Fibroblast of lung (primary cell): ENCODE results near the gene MRPS18A. TPM values are rescaled to one million over a fixed set of nuclear protein-coding genes. Genes with fewer than 3 reads are reported as not detected.

ENCODE experiments used
- DNase-seq, 2 donors: peaks; one replicate each; pipeline versions ENCODE4 v3.0.0 to v3.0.0-alpha.2; 2010; ENCODE audit warnings: low read depth in 2 of 2
- H2AFZ ChIP-seq: 2 replicates; pipeline ENCODE4 v1.5.1; 2012; ENCODE audit warnings: low read length, control low read depth, inconsistent platforms
- H3K27ac ChIP-seq: 2 replicates; pipeline ENCODE4 v1.5.1; 2011; ENCODE audit warnings: low read length, control low read depth; ENCODE audit not compliant: insufficient read depth
- H3K27me3 ChIP-seq: 2 replicates; pipeline ENCODE4 v1.5.1; 2011; ENCODE audit warnings: mild to moderate bottlenecking, low read length; ENCODE audit not compliant: control insufficient read depth, insufficient read depth
- H3K36me3 ChIP-seq: 2 replicates; pipeline ENCODE4 v1.5.1; 2011; ENCODE audit warnings: low read length; ENCODE audit not compliant: control insufficient read depth, insufficient read depth
- H3K4me1 ChIP-seq: 2 replicates; pipeline ENCODE4 v1.5.1; 2011; ENCODE audit warnings: low read length; ENCODE audit not compliant: control insufficient read depth, insufficient read depth; ENCODE audit errors: extremely low read depth
- H3K4me2 ChIP-seq: 2 replicates; pipeline ENCODE4 v1.5.1; 2011; ENCODE audit warnings: low read length, control low read depth; ENCODE audit not compliant: insufficient read depth; ENCODE audit errors: extremely low read depth
- H3K4me3 ChIP-seq, 4 experiments: fragments of 200-600 bp in 1 of 4; sonication (generic) in 1 of 4; replicated peaks in 1 of 4; 2 replicates each; pipeline ENCODE4 v1.5.1; 2011 to 2016; ENCODE audit warnings: low read length in 4 of 4, low read depth in 3 of 4, mild to moderate bottlenecking in 3 of 4, control low read depth in 2 of 4, inconsistent platforms in 1 of 4, mixed read lengths in 1 of 4; ENCODE audit not compliant: insufficient read depth in 1 of 4; ENCODE audit errors: control extremely low read depth in 1 of 4
- H3K79me2 ChIP-seq: 2 replicates; pipeline ENCODE4 v1.5.1; 2012; ENCODE audit warnings: mild to moderate bottlenecking, low read length, inconsistent platforms; ENCODE audit not compliant: control insufficient read depth, insufficient read depth
- H3K9ac ChIP-seq: 2 replicates; pipeline ENCODE4 v1.5.1; 2011; ENCODE audit warnings: mild to moderate bottlenecking, low read length, control low read depth; ENCODE audit not compliant: insufficient read depth
- H3K9me3 ChIP-seq: 2 replicates; pipeline ENCODE4 v1.5.1; 2012; ENCODE audit warnings: low read depth, low read length; ENCODE audit not compliant: control insufficient read depth, insufficient read depth
- H4K20me1 ChIP-seq: 2 replicates; pipeline ENCODE4 v1.5.1; 2011; ENCODE audit warnings: low read length; ENCODE audit not compliant: control insufficient read depth, insufficient read depth; ENCODE audit errors: extremely low read depth
- EZH2 ChIP-seq: IDR thresholded peaks from 2 replicates; pipeline ENCODE4 v1.5.1; 2012; ENCODE audit warnings: low read length, control low read depth, mild to moderate bottlenecking; ENCODE audit errors: missing control alignments
- polyA plus RNA-seq, 2 donors: library from polyadenylated mRNA; depleted of rRNA in 1 of 2; stranded (reverse) in 1 of 2; unstranded in 1 of 2; fragments of >200 nt; gene quantifications; 2 replicates each; pipeline ENCODE4 v1.2.1, GENCODE V29; 2011 to 2012; ENCODE audit warnings: missing spikeins in 1 of 2
- total RNA-seq: library from RNA; depleted of rRNA; stranded (reverse); fragments of >200 nt; gene quantifications from 2 replicates; pipeline ENCODE4 v1.2.1, GENCODE V29; 2014
- TF ChIP-seq, protein P1 (sequence below), 2 donors: IDR thresholded peaks in 1 of 2; conservative IDR thresholded peaks in 1 of 2; 1 replicate in 1 of 2; 2 replicates in 1 of 2; pipeline ENCODE4 v1.5.1; 2011 to 2012; ENCODE audit warnings: low read length in 2 of 2, control low read depth in 1 of 2, inconsistent platforms in 1 of 2, low read depth in 1 of 2, mild to moderate bottlenecking in 1 of 2

The MRPS18A gene
- total and polyA plus RNA-seq, 2 donors (not counting 1 experiment from before 2014, with no cell fraction given), result 31.8 to 42.1 TPM

DNA sequence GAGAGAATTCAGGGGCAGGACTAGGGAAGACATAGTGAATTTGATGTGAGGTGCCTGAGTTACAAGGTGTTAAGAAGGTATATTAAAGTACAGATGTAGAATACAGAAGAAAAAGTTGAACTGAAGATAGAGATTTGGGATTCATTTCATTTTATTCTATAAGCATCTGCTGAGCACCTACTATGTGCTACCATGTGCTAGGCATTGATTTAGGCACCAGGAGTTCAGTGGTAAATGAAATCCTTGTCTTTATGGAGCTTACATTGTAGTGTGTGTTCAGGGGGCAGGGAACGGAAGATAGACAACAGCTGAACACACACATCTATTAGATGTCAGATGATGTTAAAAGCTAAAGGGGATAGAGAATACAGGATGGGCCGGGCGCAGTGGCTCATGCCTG lies 40.0 kb downstream of the MRPS18A start:
- Histone ChIP-seq H3K79me2 (no peaks in the 10 kb centered on the region), H2AFZ (no peak overlapping the region), H3K27ac (no peak overlapping the region), H4K20me1 (no peaks in the 10 kb centered on the region), H3K36me3 (no peaks in the 10 kb centered on the region), H3K4me2 (no peak overlapping the region), H3K27me3 (no peaks in the 10 kb centered on the region), H3K9ac (no peak overlapping the region), H3K9me3 (no peaks in the 10 kb centered on the region), H3K4me1 (no peaks in the 10 kb centered on the region), H3K4me3 (no peak overlapping the region)
- no peak for DNase-seq
- TF ChIP-seq, protein P1, sequence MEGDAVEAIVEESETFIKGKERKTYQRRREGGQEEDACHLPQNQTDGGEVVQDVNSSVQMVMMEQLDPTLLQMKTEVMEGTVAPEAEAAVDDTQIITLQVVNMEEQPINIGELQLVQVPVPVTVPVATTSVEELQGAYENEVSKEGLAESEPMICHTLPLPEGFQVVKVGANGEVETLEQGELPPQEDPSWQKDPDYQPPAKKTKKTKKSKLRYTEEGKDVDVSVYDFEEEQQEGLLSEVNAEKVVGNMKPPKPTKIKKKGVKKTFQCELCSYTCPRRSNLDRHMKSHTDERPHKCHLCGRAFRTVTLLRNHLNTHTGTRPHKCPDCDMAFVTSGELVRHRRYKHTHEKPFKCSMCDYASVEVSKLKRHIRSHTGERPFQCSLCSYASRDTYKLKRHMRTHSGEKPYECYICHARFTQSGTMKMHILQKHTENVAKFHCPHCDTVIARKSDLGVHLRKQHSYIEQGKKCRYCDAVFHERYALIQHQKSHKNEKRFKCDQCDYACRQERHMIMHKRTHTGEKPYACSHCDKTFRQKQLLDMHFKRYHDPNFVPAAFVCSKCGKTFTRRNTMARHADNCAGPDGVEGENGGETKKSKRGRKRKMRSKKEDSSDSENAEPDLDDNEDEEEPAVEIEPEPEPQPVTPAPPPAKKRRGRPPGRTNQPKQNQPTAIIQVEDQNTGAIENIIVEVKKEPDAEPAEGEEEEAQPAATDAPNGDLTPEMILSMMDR (conservative IDR thresholded peaks at IDR 0.05 in 1 of 2, IDR thresholded peaks at IDR 0.05 in 1 of 2; ENCODE audit: low read depth in 1 of 2, low read length in 2 of 2), result no peak
- TF ChIP-seq EZH2, result no peak

DNA sequence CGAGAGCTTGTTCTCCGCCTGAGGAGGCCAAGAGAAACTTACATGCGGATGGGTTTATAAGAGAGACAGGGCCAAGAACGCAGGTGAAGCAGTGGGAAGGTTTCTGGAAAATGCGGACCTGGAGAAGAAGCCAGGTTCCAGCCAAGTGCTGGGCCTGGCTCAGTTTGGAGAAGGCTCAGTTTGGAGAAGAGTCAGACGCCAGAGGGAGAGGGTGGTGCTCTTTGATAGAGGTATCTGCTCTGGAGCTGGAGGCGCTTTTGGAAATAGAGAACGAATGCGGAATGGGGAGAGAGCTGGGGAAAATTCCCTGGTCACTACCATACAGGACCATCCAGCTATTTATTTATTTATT lies 42.0 kb downstream of the MRPS18A start:
- Histone ChIP-seq H3K27ac (no peak overlapping the region), H3K9ac (no peak overlapping the region), H3K79me2 (no peaks in the 10 kb centered on the region), H3K36me3 (peaks cover 2% of the 10 kb centered on the region), H3K4me1 (no peaks in the 10 kb centered on the region), H3K9me3 (no peaks in the 10 kb centered on the region), H3K4me3 (peak overlapping the region; percentile 7 to 60 (median 50)), H2AFZ (peak overlapping the region; percentile 53), H3K27me3 (no peaks in the 10 kb centered on the region), H4K20me1 (no peaks in the 10 kb centered on the region), H3K4me2 (peak overlapping the region; percentile 44)
- no peak for DNase-seq
- TF ChIP-seq, protein P1 (conservative IDR thresholded peaks at IDR 0.05 in 1 of 2, IDR thresholded peaks at IDR 0.05 in 1 of 2; ENCODE audit: low read depth in 1 of 2, low read length in 2 of 2), result no peak
- no peak for TF ChIP-seq EZH2

DNA sequence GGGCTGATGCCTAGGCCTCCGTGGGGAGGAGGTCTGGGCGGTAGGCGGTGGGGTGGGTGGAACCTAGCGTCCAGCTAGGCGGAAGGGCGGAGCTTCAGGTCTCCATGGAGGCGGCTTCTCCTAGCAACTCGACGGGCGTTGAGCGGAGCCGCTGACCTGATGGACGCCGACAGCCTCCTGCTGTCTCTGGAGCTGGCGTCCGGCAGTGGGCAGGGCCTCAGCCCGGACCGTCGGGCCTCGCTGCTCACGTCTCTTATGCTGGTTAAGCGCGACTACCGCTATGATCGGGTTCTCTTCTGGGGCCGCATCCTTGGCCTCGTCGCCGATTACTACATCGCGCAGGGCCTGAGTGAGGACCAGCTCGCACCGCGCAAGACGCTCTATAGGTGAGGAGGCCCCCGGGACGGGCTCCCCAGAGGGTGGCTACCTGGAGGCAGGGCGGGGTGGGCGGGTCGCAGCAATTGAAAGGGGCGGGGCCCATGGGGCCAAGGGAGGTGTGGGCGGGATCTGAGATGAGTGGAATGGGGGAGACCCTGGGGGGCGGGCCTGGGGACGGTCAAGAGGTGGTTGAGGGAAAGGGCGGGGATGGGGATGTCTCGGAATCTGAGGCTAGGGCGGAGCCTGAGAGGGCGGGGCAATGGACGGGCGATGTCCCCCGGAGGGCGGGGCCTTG lies 42.5 kb downstream of the MRPS18A start, which contains the start of gene RSPH9:
TSS of gene RSPH9 (plus strand) at position 97 of the 673 bp plus-strand sequence. CDS start at position 160, 63 bp downstream.
- Histone ChIP-seq H4K20me1 (no peaks in the 10 kb centered on the region), H3K9ac (peak within 1 kb of the TSS; percentile 20), H3K4me1 (no peaks in the 10 kb centered on the region), H3K36me3 (peaks cover 6% of the 10 kb centered on the region), H3K4me2 (peak within 1 kb of the TSS; percentile 62), H3K4me3 (peak within 1 kb of the TSS; percentile 40 to 60 (median 50)), H3K9me3 (no peaks in the 10 kb centered on the region), H3K79me2 (peaks cover 4% of the 10 kb centered on the region), H3K27ac (no peak within 1 kb of the TSS), H3K27me3 (no peaks in the 10 kb centered on the region), H2AFZ (peak within 1 kb of the TSS; percentile 87)
- TF ChIP-seq, protein P1 (conservative IDR thresholded peaks at IDR 0.05 in 1 of 2, IDR thresholded peaks at IDR 0.05 in 1 of 2; ENCODE audit: low read depth in 1 of 2, low read length in 2 of 2), result no peak
- DNase-seq, result peak; percentile 72 to 85
